OCI-LY1 (cell line): ENCODE data around the gene GPRC5C.

ENCODE experiments used
- H2AFZ ChIP-seq: fragments of 200-600 bp; sonication (generic), shearing (Covaris generic); 2 replicates; pipeline ENCODE4 v1.6.0; 2014; ENCODE audit warnings: antibody characterized with exemption, mild to moderate bottlenecking, low read length
- H3F3A ChIP-seq: fragments of 200-600 bp; sonication (generic), shearing (Covaris generic); 2 replicates; pipeline ENCODE4 v1.6.0; 2014; ENCODE audit warnings: mild to moderate bottlenecking, antibody characterized with exemption, low read length, moderate library complexity; ENCODE audit not compliant: insufficient read depth
- H3K27ac ChIP-seq: fragments of 200-600 bp; sonication (generic); 2 replicates; pipeline ENCODE4 v1.5.1; 2014; ENCODE audit warnings: low read length, mixed run types, mild to moderate bottlenecking, low read depth; ENCODE audit not compliant: poor library complexity, severe bottlenecking
- H3K27me3 ChIP-seq: fragments of 200-600 bp; sonication (generic); 2 replicates; pipeline ENCODE4 v1.6.0; 2014; ENCODE audit warnings: antibody characterized with exemption, mild to moderate bottlenecking, low read length, moderate library complexity; ENCODE audit not compliant: insufficient read depth
- H3K36me3 ChIP-seq: fragments of 200-600 bp; sonication (generic); 2 replicates; pipeline ENCODE4 v1.6.1; 2014; ENCODE audit warnings: mild to moderate bottlenecking, antibody characterized with exemption, low read length, moderate library complexity, mixed read lengths; ENCODE audit not compliant: insufficient read depth
- H3K4me1 ChIP-seq: fragments of 200-600 bp; sonication (generic); 2 replicates; pipeline ENCODE4 v1.5.1; 2014; ENCODE audit warnings: mild to moderate bottlenecking, low read length, moderate library complexity; ENCODE audit not compliant: insufficient read depth, severe bottlenecking
- H3K4me2 ChIP-seq: fragments of 200-600 bp; sonication (generic), shearing (Covaris generic); 2 replicates; pipeline ENCODE4 v1.6.1; 2014; ENCODE audit warnings: low read length
- H3K4me3 ChIP-seq: fragments of 200-600 bp; sonication (generic); 2 replicates; pipeline ENCODE4 v1.5.1; 2014; ENCODE audit warnings: low read length, low read depth, mild to moderate bottlenecking, mixed read lengths; ENCODE audit not compliant: poor library complexity, severe bottlenecking
- H3K79me2 ChIP-seq: fragments of 200-600 bp; shearing (Covaris generic); 2 replicates; pipeline ENCODE4 v1.6.1; 2016; ENCODE audit warnings: mixed run types, low read length, mixed read lengths; ENCODE audit not compliant: insufficient read depth
- H3K9ac ChIP-seq: fragments of 200-600 bp; sonication (generic), shearing (Covaris generic); 2 replicates; pipeline ENCODE4 v1.6.1; 2014; ENCODE audit warnings: mild to moderate bottlenecking, low read length, mixed read lengths
- H3K9me2 ChIP-seq: fragments of 200-600 bp; sonication (generic), shearing (Covaris generic); 2 replicates; pipeline ENCODE4 v1.6.1; 2014; ENCODE audit warnings: low read depth, mild to moderate bottlenecking, low read length, mixed read lengths
- H3K9me3 ChIP-seq: fragments of 200-600 bp; shearing (Covaris generic); 2 replicates; pipeline ENCODE4 v1.6.1; 2014; ENCODE audit warnings: low read length, mixed read lengths
- H4K20me1 ChIP-seq: fragments of 200-600 bp; sonication (generic), shearing (Covaris generic); 2 replicates; pipeline ENCODE4 v1.6.0; 2016; ENCODE audit warnings: mild to moderate bottlenecking, low read length; ENCODE audit not compliant: insufficient read depth
- EZH2 ChIP-seq: fragments of 200-600 bp; sonication (generic), shearing (Covaris generic); IDR thresholded peaks from 2 replicates; pipeline ENCODE4 v1.8.0; 2017; ENCODE audit warnings: borderline replicate concordance, mixed run types, mild to moderate bottlenecking, antibody characterized with exemption, low read length, moderate library complexity, mixed read lengths
- TF ChIP-seq, protein P1 (sequence below): fragments of 200-600 bp; sonication (generic), shearing (Covaris generic); IDR thresholded peaks from 2 replicates; pipeline ENCODE4 v1.5.1; 2017; ENCODE audit warnings: mild to moderate bottlenecking, antibody characterized with exemption, low read length, moderate library complexity, mixed read lengths

GPRC5C gene

GRCh38 chr17:74446551-74447500 lies 14.9 kb downstream of the GPRC5C start:
- no peaks in the 10 kb centered on the region for H3K4me1 ChIP-seq
- no peak overlapping the region for H3K4me2 ChIP-seq

DNA sequence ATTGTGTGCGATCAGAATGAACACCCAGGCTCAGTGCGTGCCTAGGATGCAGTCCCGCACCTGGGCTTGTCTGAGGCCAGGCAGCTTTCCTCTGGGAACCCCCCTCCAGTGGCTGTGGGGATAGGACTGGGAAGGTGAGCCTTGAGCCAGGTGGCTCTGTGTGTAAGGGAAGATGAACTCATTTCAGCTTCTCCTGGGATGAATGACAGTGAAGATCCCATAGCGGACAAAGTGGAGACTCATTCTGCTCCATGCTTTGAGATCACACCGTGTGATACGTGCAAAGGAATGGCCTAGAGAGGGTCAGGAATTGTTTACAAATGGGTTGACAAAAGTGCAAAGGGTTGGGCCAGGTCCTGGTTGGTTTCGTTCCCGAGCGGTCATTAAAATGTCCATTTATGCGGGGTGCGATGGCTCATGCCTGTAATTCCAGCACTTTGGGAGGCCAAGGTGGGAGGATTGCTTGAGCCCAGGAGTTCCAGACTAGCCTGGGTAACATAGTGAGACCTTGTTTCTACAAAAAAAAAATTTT lies 15.8 kb downstream of the GPRC5C start:
- Histone ChIP-seq H3K27me3 (no peaks in the 10 kb centered on the region; the same call in 1 of the 2 replicates), H3K79me2 (no peaks in the 10 kb centered on the region), H3K36me3 (no peaks in the 10 kb centered on the region), H3K4me3 (no peak overlapping the region), H4K20me1 (no peaks in the 10 kb centered on the region), H3K9me2 (no peaks in the 10 kb centered on the region), H3K4me1 (no peaks in the 10 kb centered on the region), H3K9me3 (no peaks in the 10 kb centered on the region), H3K27ac (no peak overlapping the region), H3F3A (no peaks in the 10 kb centered on the region), H3K9ac (no peak overlapping the region), H2AFZ (no peak overlapping the region), H3K4me2 (no peak overlapping the region)
- TF ChIP-seq, protein P1, sequence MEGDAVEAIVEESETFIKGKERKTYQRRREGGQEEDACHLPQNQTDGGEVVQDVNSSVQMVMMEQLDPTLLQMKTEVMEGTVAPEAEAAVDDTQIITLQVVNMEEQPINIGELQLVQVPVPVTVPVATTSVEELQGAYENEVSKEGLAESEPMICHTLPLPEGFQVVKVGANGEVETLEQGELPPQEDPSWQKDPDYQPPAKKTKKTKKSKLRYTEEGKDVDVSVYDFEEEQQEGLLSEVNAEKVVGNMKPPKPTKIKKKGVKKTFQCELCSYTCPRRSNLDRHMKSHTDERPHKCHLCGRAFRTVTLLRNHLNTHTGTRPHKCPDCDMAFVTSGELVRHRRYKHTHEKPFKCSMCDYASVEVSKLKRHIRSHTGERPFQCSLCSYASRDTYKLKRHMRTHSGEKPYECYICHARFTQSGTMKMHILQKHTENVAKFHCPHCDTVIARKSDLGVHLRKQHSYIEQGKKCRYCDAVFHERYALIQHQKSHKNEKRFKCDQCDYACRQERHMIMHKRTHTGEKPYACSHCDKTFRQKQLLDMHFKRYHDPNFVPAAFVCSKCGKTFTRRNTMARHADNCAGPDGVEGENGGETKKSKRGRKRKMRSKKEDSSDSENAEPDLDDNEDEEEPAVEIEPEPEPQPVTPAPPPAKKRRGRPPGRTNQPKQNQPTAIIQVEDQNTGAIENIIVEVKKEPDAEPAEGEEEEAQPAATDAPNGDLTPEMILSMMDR = no peak
- TF ChIP-seq EZH2 = no peak

More at GRCh38 chr17:74446551-74447500, 14.9 kb downstream of the GPRC5C start:
- no peak for TF ChIP-seq EZH2
- TF ChIP-seq, protein P1 = no peak
- H3K9ac ChIP-seq = no peak overlapping the region
- no peaks in the 10 kb centered on the region for H3K79me2 ChIP-seq
- H3K36me3 ChIP-seq = no peaks in the 10 kb centered on the region
- H4K20me1 ChIP-seq = no peaks in the 10 kb centered on the region
- no peaks in the 10 kb centered on the region for H3K9me3 ChIP-seq
- no peaks in the 10 kb centered on the region for H3K27me3 ChIP-seq
- no peaks in the 10 kb centered on the region for H3K9me2 ChIP-seq
- no peak overlapping the region for H3K27ac ChIP-seq
- H3K4me3 ChIP-seq = no peak overlapping the region
- no peak overlapping the region for H2AFZ ChIP-seq
- no peaks in the 10 kb centered on the region for H3F3A ChIP-seq

- Histone ChIP-seq H3K79me2 (no peaks in the 10 kb centered on the region), H3K9me3 (no peaks in the 10 kb centered on the region), H3K27me3 (no peaks in the 10 kb centered on the region; the same call in 1 of the 2 replicates), H2AFZ (no peak overlapping the region), H3F3A (no peaks in the 10 kb centered on the region), H4K20me1 (no peaks in the 10 kb centered on the region), H3K36me3 (no peaks in the 10 kb centered on the region), H3K27ac (no peak overlapping the region), H3K9me2 (no peaks in the 10 kb centered on the region), H3K9ac (no peak overlapping the region), H3K4me1 (no peaks in the 10 kb centered on the region), H3K4me3 (no peak overlapping the region), H3K4me2 (no peak overlapping the region)
- TF ChIP-seq EZH2 = no peak
- TF ChIP-seq, protein P1 = no peak
Measured at GRCh38 chr17:74448756-74449155, 16.9 kb downstream of the GPRC5C start.
